B cell (primary cell): ENCODE results near the gene PAX1. TPM values are rescaled to one million over a fixed set of nuclear protein-coding genes. Genes with fewer than 3 reads are reported as not detected.

ENCODE experiments used
- ATAC-seq: fragments of 200-7000 bp; cut with Tn5 transposase; one replicate; pipeline ENCODE4 v1.10.0; 2021; ENCODE audit warnings: low read depth, mild to moderate bottlenecking, moderate number of reproducible peaks, moderate library complexity
- CTCF ChIA-PET: fragments of 350-600 bp; sonication (Branson Sonifier 250); formaldehyde crosslinking; loops from one replicate; lab custom pipeline; 2021; ENCODE audit warnings: antibody characterized with exemption, inconsistent platforms; lab: Charles Lee
- POLR2A ChIA-PET: fragments of 350-600 bp; sonication (Branson Sonifier 250); formaldehyde crosslinking; loops from one replicate; lab custom pipeline; 2021; ENCODE audit warnings: antibody characterized with exemption; lab: Charles Lee
- DNase-seq: peaks from one replicate; pipeline ENCODE4 v3.0.0; 2013
- H2AFZ ChIP-seq: 2 replicates; pipeline ENCODE4 v1.6.1; 2012; ENCODE audit warnings: mild to moderate bottlenecking, low read depth, low read length; ENCODE audit not compliant: insufficient read depth, poor library complexity, severe bottlenecking
- H3K27ac ChIP-seq, 2 donors: 1 replicate in 1 of 2; 2 replicates in 1 of 2; pipeline ENCODE4 v1.5.1; 2012 to 2013; ENCODE audit warnings: low read length in 2 of 2, mild to moderate bottlenecking in 2 of 2, moderate library complexity in 1 of 2
- H3K27me3 ChIP-seq, 4 experiments: fragments of 200-600 bp in 1 of 4; sonication (generic) in 1 of 4; replicated peaks in 1 of 4; 1 replicate in 2 of 4; 2 replicates in 2 of 4; pipeline versions ENCODE4 v1.6.1 to v1.7.0; 2013 to 2016; ENCODE audit warnings: low read length in 3 of 4, mild to moderate bottlenecking in 2 of 4, mixed read lengths in 1 of 4, moderate library complexity in 1 of 4; ENCODE audit not compliant: insufficient read depth in 4 of 4, control insufficient read depth in 3 of 4; ENCODE audit errors: control extremely low read depth in 1 of 4
- H3K36me3 ChIP-seq, 2 experiments: replicated peaks in 1 of 2; 1 replicate in 1 of 2; 2 replicates in 1 of 2; pipeline versions ENCODE4 v1.6.1 to v1.7.1; 2013; ENCODE audit warnings: low read length in 1 of 2; ENCODE audit not compliant: insufficient read depth in 2 of 2, control insufficient read depth in 1 of 2; ENCODE audit errors: control extremely low read depth in 1 of 2, extremely low read depth in 1 of 2
- H3K4me1 ChIP-seq, 2 donors: fragments of 200-600 bp in 1 of 2; sonication (generic) in 1 of 2; 1 replicate in 1 of 2; 2 replicates in 1 of 2; pipeline versions ENCODE4 v1.5.1 to v1.6.1; 2013 to 2017; ENCODE audit warnings: low read length in 2 of 2; ENCODE audit not compliant: control insufficient read depth in 2 of 2, insufficient read depth in 2 of 2
- H3K4me2 ChIP-seq: replicated peaks from 2 replicates; pipeline ENCODE3; 2012; ENCODE audit warnings: mild to moderate bottlenecking, low read depth, low read length; ENCODE audit not compliant: poor library complexity, severe bottlenecking
- H3K4me3 ChIP-seq, 5 experiments: fragments of 200-600 bp in 1 of 5; sonication (generic) in 1 of 5; 1 replicate in 3 of 5; 2 replicates in 2 of 5; pipeline versions ENCODE4 v1.5.1 to v1.7.0; 2011 to 2016; ENCODE audit warnings: low read length in 4 of 5, mild to moderate bottlenecking in 4 of 5, low read depth in 2 of 5, control low read depth in 1 of 5, moderate library complexity in 1 of 5; ENCODE audit not compliant: insufficient read depth in 1 of 5; ENCODE audit errors: control extremely low read depth in 1 of 5, extremely low read depth in 1 of 5
- H3K79me2 ChIP-seq: fragments of 200-600 bp; sonication (generic); one replicate; pipeline ENCODE4 v1.6.0; 2016; ENCODE audit warnings: low read length; ENCODE audit not compliant: control insufficient read depth, insufficient read depth
- H3K9ac ChIP-seq: fragments of 200-600 bp; sonication (generic); 2 replicates; pipeline ENCODE4 v1.6.1; 2017; ENCODE audit warnings: mild to moderate bottlenecking, low read length, moderate library complexity
- H3K9me3 ChIP-seq, 3 donors: one replicate each; pipeline versions ENCODE4 v1.6.1 to v1.7.1; 2013; ENCODE audit warnings: low read length in 2 of 3; ENCODE audit not compliant: control insufficient read depth in 2 of 3, insufficient read depth in 1 of 3; ENCODE audit errors: control extremely low read depth in 1 of 3
- H4K20me1 ChIP-seq: 2 replicates; pipeline ENCODE4 v1.6.0; 2012; ENCODE audit warnings: mild to moderate bottlenecking, low read length; ENCODE audit not compliant: insufficient read depth, control insufficient read depth, poor library complexity, severe bottlenecking
- H3K27ac Mint-ChIP-seq: one replicate; pipeline ENCODE4 v1.8.0; 2021; ENCODE audit warnings: mixed read lengths
- H3K27me3 Mint-ChIP-seq: one replicate; pipeline ENCODE4 v1.8.0; 2021; ENCODE audit warnings: mixed read lengths
- H3K4me1 Mint-ChIP-seq: one replicate; pipeline ENCODE4 v1.8.0; 2021; ENCODE audit warnings: mixed read lengths
- H3K4me3 Mint-ChIP-seq: one replicate; pipeline ENCODE4 v1.8.0; 2021; ENCODE audit warnings: mixed read lengths
- H3K9me3 Mint-ChIP-seq: one replicate; pipeline ENCODE4 v1.8.0; 2022; ENCODE audit warnings: mixed read lengths; ENCODE audit not compliant: insufficient read depth
- EZH2 ChIP-seq: IDR thresholded peaks from 2 replicates; pipeline ENCODE4 v1.6.1; 2012; ENCODE audit warnings: borderline replicate concordance, low read depth, mild to moderate bottlenecking, moderate library complexity, low read length; ENCODE audit not compliant: insufficient read depth, poor library complexity, severe bottlenecking
- WGBS: methylation state at CpG from one replicate; pipeline ENCODE4 v1.1.5; 2013; ENCODE audit warnings: missing lambda C conversion rate; ENCODE audit not compliant: insufficient coverage; 5-methylcytosine and 5-hydroxymethylcytosine counted together
- intact Hi-C: fragments of 100-400 bp; cut with micrococcal nuclease; formaldehyde crosslinking; loops from one replicate; pipeline ENCODE4 v1.10.0; 2022
- polyA plus RNA-seq: library from polyadenylated mRNA; depleted of rRNA; stranded (reverse); fragments of >200 nt; gene quantifications from 2 replicates; pipeline ENCODE4 v1.2.3, GENCODE V29; 2012
- total RNA-seq, 2 donors: library from RNA; stranded (reverse); fragments of 120-200 nt in 1 of 2; gene quantifications; 1 replicate in 1 of 2; 2 replicates in 1 of 2; pipeline versions ENCODE4 v1.2.3 to v1.2.4, GENCODE V29; 2013 to 2022
- TF ChIP-seq, protein P1 (sequence below): fragments of 200-600 bp; IDR thresholded peaks from one replicate; pipeline ENCODE4 v1.8.0; 2022; ENCODE audit warnings: antibody characterized with exemption, mild to moderate bottlenecking

Gene PAX1
- total and polyA plus RNA-seq, 2 donors (not counting 1 experiment from before 2014, with no cell fraction given), result not detected

DNA sequence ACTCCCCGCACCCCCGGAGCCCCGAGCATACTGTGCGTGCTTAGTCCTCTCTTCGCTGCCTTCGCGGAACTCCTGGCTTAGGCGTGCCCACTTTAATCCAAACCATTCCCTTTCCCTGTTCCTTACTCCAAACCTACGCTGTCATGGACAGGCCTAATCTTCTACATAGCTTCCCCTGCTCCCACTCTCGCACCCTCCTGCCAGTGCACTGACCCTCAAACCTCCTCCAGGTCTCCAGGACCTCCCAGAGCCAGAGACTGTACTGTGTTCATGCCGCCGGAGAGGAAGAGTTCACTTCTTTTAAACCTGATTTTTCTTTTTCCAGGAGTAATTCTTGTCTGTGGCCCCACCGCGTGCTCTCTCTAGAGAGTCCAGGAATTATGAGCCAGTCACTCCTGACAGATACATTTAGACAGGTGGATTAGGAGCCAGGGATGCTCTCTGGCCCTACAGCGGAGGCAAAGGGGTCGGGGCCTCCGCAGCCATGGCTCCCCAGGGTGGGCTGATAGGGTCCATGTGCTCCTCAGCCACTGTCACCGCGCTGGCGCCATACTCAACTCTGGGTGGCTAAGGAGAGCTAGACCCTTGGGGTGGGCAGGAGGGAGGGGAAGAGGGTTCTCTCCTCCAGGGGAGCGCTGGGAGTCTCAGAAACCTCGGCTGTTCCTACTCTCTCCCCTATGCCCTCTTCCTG is 1.6 kb upstream of the PAX1 start:
- intact Hi-C loops, result no loop called here
- CTCF ChIA-PET, result no interaction called here
- no peak for DNase-seq
- H2AFZ ChIP-seq, result no peak overlapping the region
- Mint-ChIP-seq H3K27ac (no peak overlapping the region), H3K4me3 (no peak overlapping the region), H3K4me1 (peaks cover 5% of the 10 kb centered on the region), H3K9me3 (no peaks in the 10 kb centered on the region), H3K27me3 (peaks cover 66% of the 10 kb centered on the region)
- no peaks in the 10 kb centered on the region for H3K79me2 ChIP-seq
- POLR2A ChIA-PET, result no interaction called here
- H3K9ac ChIP-seq, result no peak overlapping the region
- no peak overlapping the region for H3K4me3 ChIP-seq
- no peak overlapping the region for H3K27ac ChIP-seq
- H4K20me1 ChIP-seq, result no peaks in the 10 kb centered on the region
- ATAC-seq, result no peak
- TF ChIP-seq, protein P1, sequence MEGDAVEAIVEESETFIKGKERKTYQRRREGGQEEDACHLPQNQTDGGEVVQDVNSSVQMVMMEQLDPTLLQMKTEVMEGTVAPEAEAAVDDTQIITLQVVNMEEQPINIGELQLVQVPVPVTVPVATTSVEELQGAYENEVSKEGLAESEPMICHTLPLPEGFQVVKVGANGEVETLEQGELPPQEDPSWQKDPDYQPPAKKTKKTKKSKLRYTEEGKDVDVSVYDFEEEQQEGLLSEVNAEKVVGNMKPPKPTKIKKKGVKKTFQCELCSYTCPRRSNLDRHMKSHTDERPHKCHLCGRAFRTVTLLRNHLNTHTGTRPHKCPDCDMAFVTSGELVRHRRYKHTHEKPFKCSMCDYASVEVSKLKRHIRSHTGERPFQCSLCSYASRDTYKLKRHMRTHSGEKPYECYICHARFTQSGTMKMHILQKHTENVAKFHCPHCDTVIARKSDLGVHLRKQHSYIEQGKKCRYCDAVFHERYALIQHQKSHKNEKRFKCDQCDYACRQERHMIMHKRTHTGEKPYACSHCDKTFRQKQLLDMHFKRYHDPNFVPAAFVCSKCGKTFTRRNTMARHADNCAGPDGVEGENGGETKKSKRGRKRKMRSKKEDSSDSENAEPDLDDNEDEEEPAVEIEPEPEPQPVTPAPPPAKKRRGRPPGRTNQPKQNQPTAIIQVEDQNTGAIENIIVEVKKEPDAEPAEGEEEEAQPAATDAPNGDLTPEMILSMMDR, result no peak
- no peak for TF ChIP-seq EZH2
- no peak overlapping the region for H3K4me2 ChIP-seq
- peaks cover 0 to 19% (median 0%) of the 10 kb centered on the region in 3 donors for H3K9me3 ChIP-seq
- H3K4me1 ChIP-seq, result no peaks in the 10 kb centered on the region
- H3K36me3 ChIP-seq, result no peaks in the 10 kb centered on the region
- H3K27me3 ChIP-seq, result peaks cover 0 to 73% (median 21%) of the 10 kb centered on the region in 4 experiments
- 12% methylated on average over 21 of the region's 22 CpGs for WGBS
